ENCODE measurements around the gene ACOX3. TPM values are rescaled to one million over a fixed set of nuclear protein-coding genes. Genes with fewer than 3 reads are reported as not detected.

The ACOX3 gene
- polyA plus RNA-seq, 1 donor (not counting 4 experiments of a cell fraction or from before 2014, with no cell fraction given): 6.7 TPM

DNA sequence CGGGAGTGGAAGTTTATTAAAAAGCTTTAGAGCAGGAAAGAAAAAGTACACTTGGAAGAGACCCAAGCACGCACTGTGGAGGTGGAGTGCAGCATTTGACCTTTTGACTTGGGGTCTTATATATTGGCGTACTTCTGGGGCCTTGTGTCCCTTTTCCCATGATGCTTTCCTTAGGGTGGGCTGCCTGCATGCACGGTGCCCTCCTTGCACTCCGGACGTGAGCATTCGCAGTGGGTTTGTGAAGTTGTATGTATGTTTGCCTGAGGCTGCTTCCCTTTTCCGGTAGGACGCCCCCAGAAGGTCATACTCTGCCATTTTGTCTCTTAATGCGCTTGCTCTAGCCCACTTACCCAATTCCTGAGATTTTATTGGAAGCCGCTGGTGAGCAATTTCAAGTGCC, 39.7 kb upstream of the ACOX3 start:
- H3K79me2 ChIP-seq (ENCODE audit: control insufficient read depth, insufficient read depth, low read length): no peaks in the 10 kb centered on the region
- no peaks in the 10 kb centered on the region for H3K4me1 ChIP-seq (ENCODE audit: control insufficient read depth, extremely low read depth, insufficient read depth, low read length)
- H3K27me3 ChIP-seq (ENCODE audit: control insufficient read depth, extremely low read depth, insufficient read depth, low read length): no peaks in the 10 kb centered on the region
- TF ChIP-seq EZH2 (IDR thresholded peaks at IDR 0.05; ENCODE audit: low read length): no peak
- TF ChIP-seq CTCF (optimal IDR thresholded peaks at IDR 0.05 in 1 of 3, IDR thresholded peaks at IDR 0.05 in 1 of 3, conservative IDR thresholded peaks at IDR 0.05 in 1 of 3; ENCODE audit: extremely low read depth in 1 of 3, insufficient read depth in 2 of 3, low read length in 3 of 3): no peak
- dilution Hi-C loops (cut with MboI; ENCODE audit: extremely low pct_ligation_motif_present, low sequenced_read_pairs): no loop called here
- H2AFZ ChIP-seq (ENCODE audit: control insufficient read depth, low read length): no peak overlapping the region
- H3K4me3 ChIP-seq (ENCODE audit: control insufficient read depth in 2 of 3, extremely low read depth in 1 of 3, insufficient read depth in 2 of 3, low read depth in 1 of 3, low read length in 3 of 3): no peak overlapping the region
- no peaks in the 10 kb centered on the region for H4K20me1 ChIP-seq (ENCODE audit: control insufficient read depth, extremely low read depth, insufficient read depth, low read length)
- H3K9me3 ChIP-seq (ENCODE audit: control insufficient read depth, low read depth, low read length): no peaks in the 10 kb centered on the region
- DNase-seq (ENCODE audit: low read depth, low spot score) (no peak), FAIRE-seq (no peak)
- peaks cover 0 to 17% of the 10 kb centered on the region in 2 experiments for H3K36me3 ChIP-seq (ENCODE audit: control insufficient read depth in 2 of 2, extremely low read depth in 1 of 2, insufficient read depth in 2 of 2, low read length in 2 of 2)
- H3K27ac ChIP-seq (ENCODE audit: control insufficient read depth, insufficient read depth, low read length): no peak overlapping the region
- no peak overlapping the region for H3K9ac ChIP-seq (ENCODE audit: control insufficient read depth, extremely low read depth, insufficient read depth, low read length)
- no peak overlapping the region for H3K4me2 ChIP-seq (ENCODE audit: control insufficient read depth, extremely low read depth, insufficient read depth, low read depth, low read length)
- no peaks in the 10 kb centered on the region for H3K9me1 ChIP-seq (ENCODE audit: control insufficient read depth, extremely low read depth, insufficient read depth, low read length)

DNA sequence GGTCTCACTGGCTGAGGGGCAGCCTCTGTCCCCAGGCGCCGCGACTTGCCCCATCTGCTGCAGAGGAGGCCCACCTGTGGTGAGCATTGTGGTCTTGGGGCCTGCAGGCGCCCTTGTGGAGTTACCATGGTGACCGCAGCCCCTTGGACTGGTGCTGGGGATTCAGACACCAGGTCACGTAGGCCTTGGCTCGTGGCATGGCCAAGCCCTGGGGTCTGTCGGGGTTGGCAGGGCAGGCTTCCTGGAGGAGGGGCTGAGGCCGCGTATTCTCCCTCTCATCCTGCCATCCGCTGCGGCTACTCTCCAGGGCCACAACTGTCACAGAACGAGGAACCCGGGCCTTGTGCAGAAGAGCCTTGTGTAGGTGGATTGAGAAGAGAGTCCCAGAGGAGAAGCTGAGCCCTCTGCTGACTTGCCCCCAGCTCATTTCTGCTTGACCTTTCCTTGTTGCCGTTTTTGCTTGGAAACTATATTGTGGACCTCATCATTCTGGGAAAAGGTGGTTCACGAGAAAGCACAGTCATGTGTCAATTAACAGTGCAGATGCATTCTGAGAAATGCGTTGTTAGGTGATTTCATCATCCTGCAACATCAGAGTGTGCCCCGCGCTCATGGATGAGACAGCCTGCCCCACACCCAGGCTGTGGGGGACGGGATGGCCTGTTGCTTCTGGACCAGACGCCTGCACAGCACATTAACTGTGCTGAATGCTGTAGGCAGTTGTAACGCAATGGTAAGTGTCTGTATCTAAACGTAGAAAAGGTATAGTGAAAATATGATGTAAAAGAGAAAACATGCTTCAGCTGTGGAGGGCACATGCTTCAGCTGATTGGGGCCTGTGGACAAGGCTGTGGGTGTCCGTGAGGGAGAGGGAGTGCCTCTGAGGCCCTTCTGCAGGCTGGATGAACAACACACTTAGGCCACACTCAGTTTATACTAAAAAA, 38.5 kb upstream of the ACOX3 start:
- Histone ChIP-seq H3K9me1 (ENCODE audit: control insufficient read depth, extremely low read depth, insufficient read depth, low read length) (no peaks in the 10 kb centered on the region), H3K27ac (ENCODE audit: control insufficient read depth, insufficient read depth, low read length) (no peak overlapping the region)

More for the DNA sequence above, 38.5 kb upstream of the ACOX3 start:
- no peaks in the 10 kb centered on the region for H3K9me3 ChIP-seq (ENCODE audit: control insufficient read depth, low read depth, low read length)
- H3K79me2 ChIP-seq (ENCODE audit: control insufficient read depth, insufficient read depth, low read length): no peaks in the 10 kb centered on the region
- H3K4me2 ChIP-seq (ENCODE audit: control insufficient read depth, extremely low read depth, insufficient read depth, low read depth, low read length): no peak overlapping the region
- no peaks in the 10 kb centered on the region for H4K20me1 ChIP-seq (ENCODE audit: control insufficient read depth, extremely low read depth, insufficient read depth, low read length)
- no peak overlapping the region for H3K9ac ChIP-seq (ENCODE audit: control insufficient read depth, extremely low read depth, insufficient read depth, low read length)
- H3K36me3 ChIP-seq (ENCODE audit: control insufficient read depth in 2 of 2, extremely low read depth in 1 of 2, insufficient read depth in 2 of 2, low read length in 2 of 2): peaks cover 0 to 19% of the 10 kb centered on the region in 2 experiments
- H3K4me1 ChIP-seq (ENCODE audit: control insufficient read depth, extremely low read depth, insufficient read depth, low read length): no peaks in the 10 kb centered on the region
- H3K4me3 ChIP-seq (ENCODE audit: control insufficient read depth in 2 of 3, extremely low read depth in 1 of 3, insufficient read depth in 2 of 3, low read depth in 1 of 3, low read length in 3 of 3): no peak overlapping the region
- FAIRE-seq: no peak
- no peak overlapping the region for H2AFZ ChIP-seq (ENCODE audit: control insufficient read depth, low read length)
- no peak for DNase-seq (ENCODE audit: low read depth, low spot score)
- dilution Hi-C loops (cut with MboI; ENCODE audit: extremely low pct_ligation_motif_present, low sequenced_read_pairs): no loop called here
- no peaks in the 10 kb centered on the region for H3K27me3 ChIP-seq (ENCODE audit: control insufficient read depth, extremely low read depth, insufficient read depth, low read length)
- no peak for TF ChIP-seq CTCF (optimal IDR thresholded peaks at IDR 0.05 in 1 of 3, IDR thresholded peaks at IDR 0.05 in 1 of 3, conservative IDR thresholded peaks at IDR 0.05 in 1 of 3; ENCODE audit: extremely low read depth in 1 of 3, insufficient read depth in 2 of 3, low read length in 3 of 3)
- no peak for TF ChIP-seq EZH2 (IDR thresholded peaks at IDR 0.05; ENCODE audit: low read length)

Data from keratinocyte (primary cell).